ENCODE results near the gene GP5.

The GP5 gene

GRCh38 chr3:194399166-194399565 lies at the start of gene GP5:
TSS of gene GP5 (minus strand) at chr3:194399266. CDS start at chr3:194398282, 984 bp downstream.
- DNase-seq: no peak

- DNase-seq: no peak
Measured at GRCh38 chr3:194447657-194448056, 48.6 kb upstream of the GP5 start.

GRCh38 chr3:194447161-194447560 lies 48.1 kb upstream of the GP5 start:
- DNase-seq: peak; percentile 33

GRCh38 chr3:194446754-194447153 lies 47.7 kb upstream of the GP5 start:
- no peak for DNase-seq

- no peak for DNase-seq
Measured at GRCh38 chr3:194446172-194446571, 47.1 kb upstream of the GP5 start.

- DNase-seq: no peak
Measured at GRCh38 chr3:194443901-194444300, 44.8 kb upstream of the GP5 start.

GRCh38 chr3:194440756-194441155 lies 41.7 kb upstream of the GP5 start:
- no peak for DNase-seq

- DNase-seq: no peak
Measured at GRCh38 chr3:194439881-194440550, 41.0 kb upstream of the GP5 start.

- no peak for DNase-seq
Measured at GRCh38 chr3:194434503-194434902, 35.4 kb upstream of the GP5 start.

GRCh38 chr3:194431554-194431953 lies 32.5 kb upstream of the GP5 start:
- DNase-seq: no peak

GRCh38 chr3:194425399-194425798 lies 26.3 kb upstream of the GP5 start:
- DNase-seq: no peak

- no peak for DNase-seq
Measured at GRCh38 chr3:194424953-194425352, 25.9 kb upstream of the GP5 start.

- no peak for DNase-seq
Measured at GRCh38 chr3:194424373-194424772, 25.3 kb upstream of the GP5 start.

- DNase-seq: no peak
Measured at GRCh38 chr3:194423317-194423716, 24.3 kb upstream of the GP5 start.

- DNase-seq: no peak
Measured at GRCh38 chr3:194422188-194422587, 23.1 kb upstream of the GP5 start.

- DNase-seq: no peak
Measured at GRCh38 chr3:194418671-194419070, 19.6 kb upstream of the GP5 start.

- DNase-seq: no peak
Measured at GRCh38 chr3:194407423-194407822, 8.4 kb upstream of the GP5 start.

GRCh38 chr3:194405766-194406165 lies 6.7 kb upstream of the GP5 start:
- no peak for DNase-seq

GRCh38 chr3:194404365-194405140 lies 5.5 kb upstream of the GP5 start:
- peak; percentile 63 for DNase-seq

GRCh38 chr3:194401868-194402329 lies 2.8 kb upstream of the GP5 start:
- no peak for DNase-seq

- no peak for DNase-seq
Measured at GRCh38 chr3:194401346-194401745, 2.3 kb upstream of the GP5 start.

GRCh38 chr3:194399874-194400411 lies 877 bp upstream of the GP5 start:
- DNase-seq: no peak

- DNase-seq: no peak
Measured at GRCh38 chr3:194397757-194398312, 1.2 kb downstream of the GP5 start.

Measured in NCI-H2081 treated with DMSO at 0.1 percent for 48 hours (cell line).